HEK293T (cell line): ENCODE data around the gene GNAL.

ENCODE experiments used
- CTCF ChIA-PET: fragments of 350-600 bp; formaldehyde crosslinking; extraction: SDS; loops from one replicate; lab custom pipeline; 2021; ENCODE audit warnings: antibody characterized with exemption, inconsistent platforms; lab: Yijun Ruan, JAX
- POLR2A ChIA-PET: fragments of 350-600 bp; formaldehyde crosslinking; extraction: SDS; loops from one replicate; lab custom pipeline; 2020; ENCODE audit warnings: antibody characterized with exemption, inconsistent platforms; lab: Yijun Ruan, JAX
- DNase-seq: peaks from one replicate; pipeline ENCODE4 v3.0.0; 2012; ENCODE audit warnings: mixed read lengths; ENCODE audit errors: extremely low spot score
- ARNT ChIP-seq: fragments of 450-650 bp; IDR thresholded peaks from 2 replicates; pipeline ENCODE4 v1.6.1; 2017; ENCODE audit warnings: mild to moderate bottlenecking
- BHLHE40 ChIP-seq: fragments of 450-650 bp; IDR thresholded peaks from 2 replicates; pipeline ENCODE4 v1.6.1; 2016; ENCODE audit warnings: mild to moderate bottlenecking, moderate library complexity, borderline replicate concordance
- CTBP1 ChIP-seq: fragments of 450-650 bp; IDR thresholded peaks from 2 replicates; pipeline ENCODE4 v1.6.1; 2016; ENCODE audit warnings: borderline replicate concordance
- ELF4 ChIP-seq: fragments of 450-650 bp; IDR thresholded peaks from 2 replicates; pipeline ENCODE4 v1.6.1; 2017; ENCODE audit warnings: antibody characterized with exemption
- FOXA1 ChIP-seq: fragments of 450-650 bp; IDR thresholded peaks from 2 replicates; pipeline ENCODE4 v1.6.1; 2016; ENCODE audit warnings: mild to moderate bottlenecking
- FOXK2 ChIP-seq: fragments of 450-650 bp; IDR thresholded peaks from 2 replicates; pipeline ENCODE4 v1.6.1; 2016; ENCODE audit warnings: mild to moderate bottlenecking
- FOXM1 ChIP-seq: fragments of 450-650 bp; IDR thresholded peaks from 2 replicates; pipeline ENCODE4 v1.6.1; 2017; ENCODE audit warnings: mild to moderate bottlenecking, borderline replicate concordance
- HDGF ChIP-seq: fragments of 450-650 bp; IDR thresholded peaks from 2 replicates; pipeline ENCODE4 v1.6.1; 2017; ENCODE audit warnings: antibody characterized with exemption, borderline replicate concordance
- L3MBTL2 ChIP-seq: fragments of 450-650 bp; conservative IDR thresholded peaks from 2 replicates; pipeline ENCODE4 v1.6.1; 2016; ENCODE audit warnings: mild to moderate bottlenecking
- LEF1 ChIP-seq: fragments of 450-650 bp; IDR thresholded peaks from 2 replicates; pipeline ENCODE4 v1.6.1; 2017; ENCODE audit warnings: mild to moderate bottlenecking, borderline replicate concordance
- NFRKB ChIP-seq: fragments of 450-650 bp; IDR thresholded peaks from 2 replicates; pipeline ENCODE4 v1.6.1; 2016; ENCODE audit warnings: mild to moderate bottlenecking, moderate library complexity
- PKNOX1 ChIP-seq: fragments of 450-650 bp; IDR thresholded peaks from 2 replicates; pipeline ENCODE4 v1.6.1; 2016
- SP1 ChIP-seq: fragments of 450-650 bp; IDR thresholded peaks from 2 replicates; pipeline ENCODE4 v1.6.1; 2017
- SUZ12 ChIP-seq: fragments of 450-650 bp; IDR thresholded peaks from 2 replicates; pipeline ENCODE4 v1.6.1; 2016; ENCODE audit warnings: mild to moderate bottlenecking
- TARDBP ChIP-seq: fragments of 450-650 bp; IDR thresholded peaks from 2 replicates; pipeline ENCODE4 v1.6.1; 2016
- ZNF384 ChIP-seq: fragments of 450-650 bp; IDR thresholded peaks from 2 replicates; pipeline ENCODE4 v1.6.1; 2016

Gene GNAL

GRCh38 chr18:11862468-11863137 lies 173.5 kb downstream of the GNAL start:
- CTCF ChIA-PET: interaction anchor here (0.7 kb wide), 1 partner anchor 126 kb away, joined by 3 read pairs; no protein-coding TSS in a partner anchor
- POLR2A ChIA-PET: no interaction called here
- TF ChIP-seq LEF1: no peak
- TF ChIP-seq CTBP1: no peak
- no peak for TF ChIP-seq FOXK2
- TF ChIP-seq NFRKB: no peak
- TF ChIP-seq FOXM1: no peak
- TF ChIP-seq TARDBP: no peak
- TF ChIP-seq ELF4: no peak
- no peak for TF ChIP-seq ARNT
- TF ChIP-seq PKNOX1: no peak
- DNase-seq: no peak

- no peak for DNase-seq
- POLR2A ChIA-PET: no interaction called here
- TF ChIP-seq NFRKB (no peak), ARNT (no peak), SUZ12 (no peak), SP1 (no peak), FOXM1 (no peak), ZNF384 (no peak), FOXA1 (no peak), HDGF (no peak), ELF4 (no peak), L3MBTL2 (no peak), TARDBP (no peak)
- CTCF ChIA-PET: no interaction called here
These were observed 175.4 kb downstream of the GNAL start for GRCh38 chr18:11864471-11864870.

- POLR2A ChIA-PET: no interaction called here
- CTCF ChIA-PET: no interaction called here
- no peak for DNase-seq
- TF ChIP-seq CTBP1: no peak
- TF ChIP-seq FOXA1: no peak
- TF ChIP-seq NFRKB: no peak
- TF ChIP-seq SP1: no peak
- TF ChIP-seq HDGF: no peak
- no peak for TF ChIP-seq L3MBTL2
- no peak for TF ChIP-seq TARDBP
- no peak for TF ChIP-seq ELF4
- no peak for TF ChIP-seq ARNT
- no peak for TF ChIP-seq FOXK2
- no peak for TF ChIP-seq FOXM1
- TF ChIP-seq PKNOX1: no peak
- TF ChIP-seq BHLHE40: no peak
These were observed 176.0 kb downstream of the GNAL start for GRCh38 chr18:11865071-11865470.

- DNase-seq: no peak
- ChIA-PET POLR2A (no interaction called here), CTCF (no interaction called here)
- TF ChIP-seq BHLHE40: no peak
- no peak for TF ChIP-seq CTBP1
- TF ChIP-seq HDGF: no peak
- TF ChIP-seq ELF4: no peak
- no peak for TF ChIP-seq TARDBP
- TF ChIP-seq FOXA1: no peak
These were observed 177.3 kb downstream of the GNAL start for GRCh38 chr18:11866329-11866728.

GRCh38 chr18:11866764-11867163 lies 177.7 kb downstream of the GNAL start:
- POLR2A ChIA-PET: no interaction called here
- no peak for DNase-seq
- TF ChIP-seq ELF4: no peak
- no peak for TF ChIP-seq ARNT
- TF ChIP-seq SUZ12: no peak
- no peak for TF ChIP-seq HDGF
- no peak for TF ChIP-seq LEF1
- TF ChIP-seq FOXM1: no peak
- no peak for TF ChIP-seq TARDBP
- no peak for TF ChIP-seq L3MBTL2
- TF ChIP-seq NFRKB: no peak
- TF ChIP-seq ZNF384: no peak
- no peak for TF ChIP-seq BHLHE40
- no peak for TF ChIP-seq CTBP1
- TF ChIP-seq FOXK2: no peak
- TF ChIP-seq FOXA1: no peak
- no peak for TF ChIP-seq PKNOX1
- no peak for TF ChIP-seq SP1
- CTCF ChIA-PET: no interaction called here

GRCh38 chr18:11868230-11868629 lies 179.2 kb downstream of the GNAL start:
- no peak for DNase-seq
- TF ChIP-seq FOXA1: no peak
- TF ChIP-seq ARNT: no peak
- TF ChIP-seq L3MBTL2: no peak
- no peak for TF ChIP-seq HDGF
- ChIA-PET CTCF (no interaction called here), POLR2A (no interaction called here)
